Measurements from ENCODE around the gene DNAJC2.

Gene DNAJC2

DNA sequence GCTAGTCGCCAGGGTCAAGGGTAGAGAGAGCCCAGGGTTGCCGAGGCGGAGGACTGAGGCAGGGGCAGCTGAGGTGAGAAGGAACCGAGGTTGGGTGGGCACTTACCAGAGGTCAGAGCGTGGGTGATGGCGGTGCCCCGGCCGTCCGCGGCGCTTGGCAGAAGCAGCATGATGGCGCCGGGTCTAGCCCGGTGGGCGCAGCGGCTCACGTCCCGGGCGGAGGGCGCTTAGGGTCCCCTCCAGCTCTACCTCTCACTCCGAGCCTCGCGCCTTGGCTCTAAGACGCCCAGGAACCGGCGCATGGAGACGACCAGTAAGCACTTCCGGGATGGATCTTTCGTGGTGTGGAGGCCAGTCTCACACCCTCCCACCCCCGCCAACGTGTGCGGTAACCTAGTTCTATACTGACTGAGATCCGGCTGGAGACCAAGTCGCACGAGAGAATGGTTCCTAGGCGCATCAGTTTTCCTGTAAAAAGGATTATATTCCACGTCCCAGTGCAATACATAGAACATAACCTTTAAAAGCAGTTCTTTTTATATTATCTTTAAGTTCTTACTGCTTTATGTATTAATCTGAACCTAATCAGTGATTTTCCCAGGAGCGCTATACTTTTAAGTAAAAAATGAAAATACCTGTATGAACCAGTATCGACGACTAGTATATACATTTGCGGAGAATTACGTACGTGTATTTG is at the start of gene DNAJC2:
TSS of gene DNAJC2 (minus strand) at position 315 of the 697 bp plus-strand sequence. CDS start at position 170, 145 bp downstream.
- no peak for TF ChIP-seq CTCF (IDR thresholded peaks at IDR 0.05)
- DNase-seq (ENCODE audit: low spot score), result peak; percentile 89
- H3K27ac ChIP-seq, result peak within 1 kb of the TSS; percentile 58 to 90
- peak within 1 kb of the TSS; percentile 96 for H3K4me3 ChIP-seq

GRCh38 chr7:103391976-103392375 is 47.4 kb upstream of the DNAJC2 start:
- no peak for DNase-seq (ENCODE audit: low spot score)
- Histone ChIP-seq H3K4me3 (no peak overlapping the region), H3K27ac (no peak overlapping the region)
- no peak for TF ChIP-seq CTCF (IDR thresholded peaks at IDR 0.05)

GRCh38 chr7:103391150-103391549 is 46.6 kb upstream of the DNAJC2 start:
- Histone ChIP-seq H3K27ac (no peak overlapping the region), H3K4me3 (no peak overlapping the region)
- TF ChIP-seq CTCF (IDR thresholded peaks at IDR 0.05), result no peak
- DNase-seq (ENCODE audit: low spot score), result no peak

DNA sequence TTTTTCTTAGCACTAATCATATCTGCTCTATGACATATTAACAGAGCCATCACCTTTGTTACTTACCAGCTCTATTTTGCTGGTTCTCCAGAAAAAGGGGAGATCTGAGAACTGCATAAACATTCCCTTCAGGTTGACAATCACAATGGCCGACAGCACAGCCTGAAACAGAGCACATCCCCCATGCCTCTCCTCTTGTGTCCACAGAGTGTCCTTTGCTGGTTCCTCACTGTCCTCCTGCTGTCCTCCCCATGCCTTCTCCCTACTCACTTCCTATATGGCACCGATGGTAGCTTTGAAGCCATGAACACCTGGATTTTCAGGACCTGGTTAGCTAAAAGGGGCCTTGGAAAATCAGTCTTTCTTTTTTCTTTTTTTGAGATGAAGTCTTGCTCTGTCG is 44.7 kb upstream of the DNAJC2 start:
- TF ChIP-seq CTCF (IDR thresholded peaks at IDR 0.05), result no peak
- Histone ChIP-seq H3K4me3 (no peak overlapping the region), H3K27ac (no peak overlapping the region)
- DNase-seq (ENCODE audit: low spot score), result no peak

DNA sequence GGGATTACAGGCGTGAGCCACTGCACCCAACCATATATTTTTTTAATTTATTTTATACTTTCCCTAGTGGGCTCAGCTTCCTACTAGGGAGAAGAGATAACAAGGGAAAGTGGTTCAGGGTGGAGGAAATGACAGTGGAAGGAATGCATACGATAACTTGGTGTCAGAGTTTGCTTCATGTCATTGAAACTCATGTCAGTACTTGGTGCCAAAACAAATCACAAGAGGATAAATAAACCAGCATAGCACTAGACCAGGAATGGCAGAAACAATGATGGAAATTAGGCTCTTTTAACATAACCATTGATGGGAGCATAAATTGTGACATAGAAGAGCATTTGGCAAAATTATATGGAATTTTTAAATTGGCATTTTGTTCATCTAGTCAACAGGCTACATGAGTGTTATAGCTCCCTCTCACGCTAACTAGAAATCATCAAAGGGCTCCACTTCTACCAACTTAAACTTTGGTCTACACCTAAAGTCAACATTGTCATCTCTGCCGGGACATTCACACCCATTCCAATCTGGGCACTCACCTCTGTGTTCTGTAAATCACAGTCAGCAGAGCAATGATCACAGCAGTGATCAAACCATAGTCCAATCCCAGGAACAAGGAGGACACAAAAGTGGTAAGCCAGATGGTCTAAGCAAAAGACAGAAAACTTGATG is 44.0 kb upstream of the DNAJC2 start:
- no peak for TF ChIP-seq CTCF (IDR thresholded peaks at IDR 0.05)
- DNase-seq (ENCODE audit: low spot score), result no peak
- Histone ChIP-seq H3K4me3 (no peak overlapping the region), H3K27ac (no peak overlapping the region)

DNA sequence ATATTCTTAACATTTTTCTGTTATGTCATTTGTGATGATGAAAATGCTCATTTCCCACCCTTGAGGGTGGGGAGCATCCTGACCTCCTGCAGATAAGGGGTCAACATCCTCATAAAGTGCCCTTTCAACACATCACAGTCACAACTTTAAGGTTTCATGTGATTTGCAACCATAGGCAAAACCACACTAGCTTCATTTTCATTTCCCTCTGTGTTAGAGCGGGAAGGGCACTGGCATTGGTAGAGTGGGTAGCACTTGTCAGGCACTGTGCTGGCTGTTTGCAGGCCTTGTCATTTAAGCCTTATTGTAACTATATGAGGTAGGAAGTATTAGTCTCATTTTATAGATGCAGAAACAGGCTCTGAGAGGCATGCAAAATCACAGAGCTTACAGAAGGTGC is 42.7 kb upstream of the DNAJC2 start:
- Histone ChIP-seq H3K4me3 (no peak overlapping the region), H3K27ac (no peak overlapping the region)
- DNase-seq (ENCODE audit: low spot score), result no peak
- TF ChIP-seq CTCF (IDR thresholded peaks at IDR 0.05), result no peak

- no peak for TF ChIP-seq CTCF (IDR thresholded peaks at IDR 0.05)
- H3K27ac ChIP-seq, result no peak overlapping the region
- H3K4me3 ChIP-seq, result no peak overlapping the region
- DNase-seq (ENCODE audit: low spot score), result no peak
Measured at GRCh38 chr7:103382032-103382402, 37.5 kb upstream of the DNAJC2 start.

Measured in coronary artery (tissue), 2 donors.